IMR-90 (cell line): Measurements from ENCODE around the gene NRL. TPM values are rescaled to one million over a fixed set of nuclear protein-coding genes. Genes with fewer than 3 reads are reported as not detected.

Source experiments
- ATAC-seq: fragments of 200-7000 bp; cut with Tn5 transposase; 2 replicates; pipeline ENCODE4 v1.9.1; 2020; ENCODE audit warnings: low read depth, mild to moderate bottlenecking, moderate library complexity
- BruUV-seq: library from RNA; stranded (reverse); fragments of 400-500 nt; replicated peaks from 2 replicates; lab custom pipeline; 2021; lab: Mats Ljungman, UMichigan
- CTCF ChIA-PET: fragments of 300-600 bp; formaldehyde crosslinking; extraction: SDS; loops from one replicate; lab custom pipeline; 2021; ENCODE audit warnings: antibody characterized with exemption; lab: Yijun Ruan, JAX
- POLR2A ChIA-PET: fragments of 300-600 bp; sonication (Branson Sonifier 250); formaldehyde crosslinking; loops from one replicate; lab custom pipeline; 2022; ENCODE audit warnings: antibody characterized with exemption; ENCODE audit not compliant: unreplicated experiment; lab: Charles Lee
- DNase-seq: peaks from one replicate; pipeline ENCODE4 v3.0.0; 2013
- H2AFZ ChIP-seq: replicated peaks from 2 replicates; pipeline ENCODE3; 2013; ENCODE audit warnings: low read length, mild to moderate bottlenecking; ENCODE audit not compliant: poor library complexity
- H2AK5ac ChIP-seq: 2 replicates; pipeline ENCODE4 v1.6.1; 2013; ENCODE audit warnings: low read depth, low read length, inconsistent platforms
- H2AK9ac ChIP-seq: replicated peaks from 2 replicates; pipeline ENCODE3; 2013; ENCODE audit warnings: mild to moderate bottlenecking, low read depth, low read length, moderate library complexity; ENCODE audit not compliant: poor library complexity
- H2BK120ac ChIP-seq: 2 replicates; pipeline ENCODE4 v1.6.1; 2013; ENCODE audit warnings: low read depth, low read length, inconsistent platforms
- H2BK15ac ChIP-seq: 3 replicates; pipeline ENCODE4 v1.6.1; 2013; ENCODE audit warnings: low read depth, low read length, inconsistent platforms
- H2BK20ac ChIP-seq: 2 replicates; pipeline ENCODE4 v1.6.1; 2013; ENCODE audit warnings: low read depth, mild to moderate bottlenecking, inconsistent platforms, low read length, moderate library complexity
- H2BK5ac ChIP-seq: 2 replicates; pipeline ENCODE4 v1.6.1; 2013; ENCODE audit warnings: mild to moderate bottlenecking, low read depth, low read length, inconsistent platforms; ENCODE audit not compliant: poor library complexity, severe bottlenecking
- H3K14ac ChIP-seq: replicated peaks from 2 replicates; pipeline ENCODE4 v1.6.1; 2013; ENCODE audit warnings: low read depth, low read length, inconsistent platforms
- H3K18ac ChIP-seq: 2 replicates; pipeline ENCODE4 v1.6.1; 2013; ENCODE audit warnings: low read depth, low read length, control low read depth
- H3K23ac ChIP-seq: 2 replicates; pipeline ENCODE4 v1.6.1; 2013; ENCODE audit warnings: low read depth, low read length, inconsistent platforms
- H3K27ac ChIP-seq: 2 replicates; pipeline ENCODE4 v1.5.1; 2013; ENCODE audit warnings: mild to moderate bottlenecking, control low read depth, low read length; ENCODE audit not compliant: insufficient read depth
- H3K27me3 ChIP-seq: 2 replicates; pipeline ENCODE4 v1.6.1; 2013; ENCODE audit warnings: low read length; ENCODE audit not compliant: control insufficient read depth, insufficient read depth
- H3K36me3 ChIP-seq: 2 replicates; pipeline ENCODE4 v1.6.1; 2013; ENCODE audit warnings: low read length, mixed read lengths; ENCODE audit not compliant: control insufficient read depth, insufficient read depth
- H3K4ac ChIP-seq: 2 replicates; pipeline ENCODE4 v1.6.1; 2013; ENCODE audit warnings: low read depth, low read length, inconsistent platforms
- H3K4me1 ChIP-seq: 2 replicates; pipeline ENCODE4 v1.6.1; 2013; ENCODE audit warnings: low read length, mixed read lengths; ENCODE audit not compliant: control insufficient read depth, insufficient read depth
- H3K4me2 ChIP-seq: 2 replicates; pipeline ENCODE4 v1.6.1; 2013; ENCODE audit warnings: low read depth, mild to moderate bottlenecking, control low read depth, low read length, moderate library complexity
- H3K4me3 ChIP-seq: 2 replicates; pipeline ENCODE4 v1.5.1; 2013; ENCODE audit warnings: low read depth, mild to moderate bottlenecking, control low read depth, low read length, moderate library complexity; ENCODE audit not compliant: insufficient read depth
- H3K56ac ChIP-seq: 2 replicates; pipeline ENCODE4 v1.6.1; 2013; ENCODE audit warnings: low read length, inconsistent platforms; ENCODE audit not compliant: insufficient read depth; ENCODE audit errors: extremely low read depth
- H3K79me1 ChIP-seq, 2 experiments: 2 replicates each; pipeline ENCODE4 v1.6.1; 2013; ENCODE audit warnings: low read length in 2 of 2, inconsistent platforms in 1 of 2, low read depth in 1 of 2
- H3K9ac ChIP-seq: 2 replicates; pipeline ENCODE4 v1.6.1; 2013; ENCODE audit warnings: low read depth, low read length, control low read depth
- H3K9me1 ChIP-seq: 2 replicates; pipeline ENCODE4 v1.6.1; 2013; ENCODE audit warnings: low read length, inconsistent platforms; ENCODE audit not compliant: insufficient read depth
- H3K9me3 ChIP-seq: 2 replicates; pipeline ENCODE4 v1.6.1; 2013; ENCODE audit warnings: low read length; ENCODE audit not compliant: control insufficient read depth, insufficient read depth
- H4K20me1 ChIP-seq: 2 replicates; pipeline ENCODE4 v1.6.1; 2013; ENCODE audit warnings: low read length, inconsistent platforms; ENCODE audit not compliant: insufficient read depth
- H4K5ac ChIP-seq: 2 replicates; pipeline ENCODE4 v1.6.1; 2013; ENCODE audit warnings: mild to moderate bottlenecking, low read depth, low read length, control low read depth
- H4K8ac ChIP-seq, 2 experiments: 2 replicates each; pipeline ENCODE4 v1.6.1; 2013; ENCODE audit warnings: low read depth in 2 of 2, low read length in 2 of 2, control low read depth in 1 of 2, inconsistent platforms in 1 of 2
- H4K91ac ChIP-seq: 2 replicates; pipeline ENCODE4 v1.6.1; 2013; ENCODE audit warnings: low read depth, low read length, inconsistent platforms; ENCODE audit not compliant: insufficient read depth
- BHLHE40 ChIP-seq: fragments of 150-350 bp; IDR thresholded peaks from 2 replicates; pipeline ENCODE4 v1.6.1; 2016; ENCODE audit warnings: mild to moderate bottlenecking, low read depth, low read length
- CEBPB ChIP-seq: IDR thresholded peaks from 2 replicates; pipeline ENCODE4 v1.6.1; 2012; ENCODE audit warnings: low read depth, low read length, improper control_type of control experiment
- CHD1 ChIP-seq: IDR thresholded peaks from 2 replicates; pipeline ENCODE4 v1.6.1; 2012; ENCODE audit warnings: low read depth, low read length, improper control_type of control experiment
- ELK1 ChIP-seq: fragments of 150-350 bp; IDR thresholded peaks from 2 replicates; pipeline ENCODE4 v1.6.1; 2016; ENCODE audit warnings: low read depth, mild to moderate bottlenecking, low read length, moderate library complexity, borderline replicate concordance
- FOS ChIP-seq: fragments of 150-350 bp; IDR thresholded peaks from 2 replicates; pipeline ENCODE4 v1.6.1; 2016; ENCODE audit warnings: low read depth, low read length
- MAFK ChIP-seq: IDR thresholded peaks from 2 replicates; pipeline ENCODE4 v1.6.1; 2012; ENCODE audit warnings: low read depth, low read length, improper control_type of control experiment
- MAZ ChIP-seq: IDR thresholded peaks from 2 replicates; pipeline ENCODE4 v1.6.1; 2012; ENCODE audit warnings: low read depth, mild to moderate bottlenecking, low read length, improper control_type of control experiment, moderate library complexity, borderline replicate concordance
- MXI1 ChIP-seq: IDR thresholded peaks from 2 replicates; pipeline ENCODE4 v1.6.1; 2012; ENCODE audit warnings: low read depth, mild to moderate bottlenecking, low read length, moderate library complexity, borderline replicate concordance
- NFE2L2 ChIP-seq: fragments of 150-350 bp; IDR thresholded peaks from 2 replicates; pipeline ENCODE4 v1.6.1; 2016; ENCODE audit warnings: low read depth, mild to moderate bottlenecking, low read length
- POLR2A ChIP-seq: IDR thresholded peaks from 2 replicates; pipeline ENCODE4 v1.6.1; 2012; ENCODE audit warnings: mild to moderate bottlenecking, low read depth, low read length
- RAD21 ChIP-seq: IDR thresholded peaks from 2 replicates; pipeline ENCODE4 v1.6.1; 2012; ENCODE audit warnings: low read length, improper control_type of control experiment
- RCOR1 ChIP-seq: IDR thresholded peaks from 2 replicates; pipeline ENCODE4 v1.6.1; 2012; ENCODE audit warnings: mild to moderate bottlenecking, low read length, improper control_type of control experiment; ENCODE audit not compliant: insufficient replicate concordance
- RFX5 ChIP-seq: IDR thresholded peaks from 2 replicates; pipeline ENCODE4 v1.8.0; 2012; ENCODE audit warnings: low read depth, mild to moderate bottlenecking, low read length, moderate library complexity
- SMC3 ChIP-seq: fragments of 150-350 bp; IDR thresholded peaks from 2 replicates; pipeline ENCODE4 v1.6.1; 2016; ENCODE audit warnings: low read depth, mild to moderate bottlenecking, antibody characterized with exemption, low read length, moderate library complexity
- whole genome bisulfite sequencing, 2 experiments: methylation state at CpG; one replicate each; pipeline versions ENCODE4 v1.1.5 to v1.1.7; 2013; ENCODE audit warnings: missing lambda C conversion rate in 2 of 2; ENCODE audit not compliant: insufficient read length in 1 of 2; ENCODE audit errors: extremely low coverage in 2 of 2; 5-methylcytosine and 5-hydroxymethylcytosine counted together
- dilution Hi-C: fragments of 300-500 bp; cut with HindIII; formaldehyde crosslinking; loops from one replicate; pipeline ENCODE4 v1.14.3; 2018; ENCODE audit warnings: low sequenced_read_pairs; ENCODE audit not compliant: unreplicated experiment
- in situ Hi-C: fragments of 300-500 bp; cut with MboI; formaldehyde crosslinking; loops from 3 replicates; pipeline ENCODE4 v1.14.3; 2019; ENCODE audit warnings: low sequenced_read_pairs, inconsistent platforms, mixed read lengths
- intact Hi-C: fragments of 100-400 bp; cut with micrococcal nuclease; formaldehyde crosslinking; loops from 2 replicates; pipeline ENCODE4 v1.10.0; 2022
- polyA plus RNA-seq, 3 experiments: library from polyadenylated mRNA; depleted of rRNA; stranded (reverse); fragments of >200 nt; gene quantifications; 2 replicates each; pipeline ENCODE4 v1.2.3, GENCODE V29; 2012; ENCODE audit warnings: low replicate concordance in 1 of 3
- total RNA-seq: library from RNA; depleted of rRNA; stranded (reverse); fragments of >200 nt; gene quantifications from 2 replicates; pipeline ENCODE4 v1.2.3, GENCODE V29; 2012
- TF ChIP-seq, protein P1 (sequence below): conservative IDR thresholded peaks from 2 replicates; pipeline ENCODE4 v1.5.1; 2012; ENCODE audit warnings: mild to moderate bottlenecking, low read depth, low read length, improper control_type of control experiment
- TF ChIP-seq, protein P2 (sequence below): fragments of 150-350 bp; IDR thresholded peaks from 2 replicates; pipeline ENCODE4 v1.6.1; 2017; ENCODE audit warnings: mild to moderate bottlenecking, antibody characterized with exemption, low read length, low read depth

NRL gene
- total and polyA plus RNA-seq, 2 of the 4 experiments (the other 2 are of a cell fraction): 0.18 to 0.70 TPM

GRCh38 chr14:24110523-24110922, 4.2 kb downstream of the NRL start:
- Histone ChIP-seq H4K91ac (no peak overlapping the region), H4K20me1 (no peaks in the 10 kb centered on the region), H3K56ac (no peak overlapping the region), H2AK5ac (no peak overlapping the region), H3K4ac (no peak overlapping the region), H3K9me1 (0 out of 2 replicates have a peak, but pooled peaks cover under 1% of the 10 kb centered on the region), H3K4me3 (no peak overlapping the region), H3K4me2 (no peak overlapping the region), H2AK9ac (no peak overlapping the region), H3K9ac (no peak overlapping the region), H2BK20ac (no peak overlapping the region), H3K18ac (no peak overlapping the region), H3K23ac (no peak overlapping the region), H2BK15ac (no peak overlapping the region), H3K27ac (no peak overlapping the region), H2BK120ac (no peak overlapping the region), H3K14ac (no peak overlapping the region), H3K36me3 (no peaks in the 10 kb centered on the region), H2BK5ac (no peak overlapping the region), H4K5ac (no peak overlapping the region), H4K8ac (no peak overlapping the region), H3K27me3 (no peaks in the 10 kb centered on the region), H3K4me1 (peaks cover under 1% of the 10 kb centered on the region; the same call in 1 of the 2 replicates), H3K79me1 (peaks cover 0 to 4% of the 10 kb centered on the region in 2 experiments; a peak in 2 of 4 replicates), H2AFZ (no peak overlapping the region), H3K9me3 (no peaks in the 10 kb centered on the region)
- in situ Hi-C loops (no loop called here), dilution Hi-C loops (no loop called here), intact Hi-C loops (no loop called here)
- DNase-seq: no peak
- CTCF ChIA-PET: interaction anchor here (3.9 kb wide), 1 partner anchor 52 kb away, joined by 41 read pairs; no protein-coding TSS in a partner anchor
- WGBS, 2 experiments: no CpG with 5 or more reads among the region's 1 CpG
- no TSS peak for BruUV-seq
- no peak for ATAC-seq
- TF ChIP-seq MXI1 (no peak), CHD1 (no peak), RFX5 (no peak), SMC3 (no peak), MAZ (no peak), POLR2A (no peak), BHLHE40 (no peak), ELK1 (no peak), NFE2L2 (no peak), MAFK (no peak), FOS (no peak), RCOR1 (no peak), RAD21 (no peak), CEBPB (no peak)
- TF ChIP-seq, protein P1, sequence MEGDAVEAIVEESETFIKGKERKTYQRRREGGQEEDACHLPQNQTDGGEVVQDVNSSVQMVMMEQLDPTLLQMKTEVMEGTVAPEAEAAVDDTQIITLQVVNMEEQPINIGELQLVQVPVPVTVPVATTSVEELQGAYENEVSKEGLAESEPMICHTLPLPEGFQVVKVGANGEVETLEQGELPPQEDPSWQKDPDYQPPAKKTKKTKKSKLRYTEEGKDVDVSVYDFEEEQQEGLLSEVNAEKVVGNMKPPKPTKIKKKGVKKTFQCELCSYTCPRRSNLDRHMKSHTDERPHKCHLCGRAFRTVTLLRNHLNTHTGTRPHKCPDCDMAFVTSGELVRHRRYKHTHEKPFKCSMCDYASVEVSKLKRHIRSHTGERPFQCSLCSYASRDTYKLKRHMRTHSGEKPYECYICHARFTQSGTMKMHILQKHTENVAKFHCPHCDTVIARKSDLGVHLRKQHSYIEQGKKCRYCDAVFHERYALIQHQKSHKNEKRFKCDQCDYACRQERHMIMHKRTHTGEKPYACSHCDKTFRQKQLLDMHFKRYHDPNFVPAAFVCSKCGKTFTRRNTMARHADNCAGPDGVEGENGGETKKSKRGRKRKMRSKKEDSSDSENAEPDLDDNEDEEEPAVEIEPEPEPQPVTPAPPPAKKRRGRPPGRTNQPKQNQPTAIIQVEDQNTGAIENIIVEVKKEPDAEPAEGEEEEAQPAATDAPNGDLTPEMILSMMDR: no peak
- TF ChIP-seq, protein P2, sequence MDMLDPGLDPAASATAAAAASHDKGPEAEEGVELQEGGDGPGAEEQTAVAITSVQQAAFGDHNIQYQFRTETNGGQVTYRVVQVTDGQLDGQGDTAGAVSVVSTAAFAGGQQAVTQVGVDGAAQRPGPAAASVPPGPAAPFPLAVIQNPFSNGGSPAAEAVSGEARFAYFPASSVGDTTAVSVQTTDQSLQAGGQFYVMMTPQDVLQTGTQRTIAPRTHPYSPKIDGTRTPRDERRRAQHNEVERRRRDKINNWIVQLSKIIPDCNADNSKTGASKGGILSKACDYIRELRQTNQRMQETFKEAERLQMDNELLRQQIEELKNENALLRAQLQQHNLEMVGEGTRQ: no peak
- POLR2A ChIA-PET: no interaction called here
